AG04450 (cell line): ENCODE measurements around the gene STX16. TPM values are rescaled to one million over a fixed set of nuclear protein-coding genes. Genes with fewer than 3 reads are reported as not detected.

ENCODE experiments used
- CTCF ChIA-PET: fragments of 300-600, 350-600 bp; formaldehyde crosslinking; extraction: SDS; loops from one replicate; lab custom pipeline; 2022; ENCODE audit warnings: antibody characterized with exemption, inconsistent platforms; lab: Charles Lee
- POLR2A ChIA-PET: fragments of 350-600 bp; formaldehyde crosslinking; extraction: SDS; loops from one replicate; lab custom pipeline; 2021; ENCODE audit warnings: antibody characterized with exemption, inconsistent platforms; lab: Yijun Ruan, JAX
- DNase-seq: peaks from one replicate; pipeline ENCODE4 v3.0.0-alpha.2; 2011; ENCODE audit warnings: low read depth, low spot score
- H3K27ac ChIP-seq: one replicate; pipeline ENCODE4 v1.5.1; 2012; ENCODE audit warnings: low read depth, low read length, control low read depth
- H3K27me3 ChIP-seq: one replicate; pipeline ENCODE4 v1.6.0; 2012; ENCODE audit warnings: low read length; ENCODE audit not compliant: control insufficient read depth, insufficient read depth
- H3K4me3 ChIP-seq: 2 replicates; pipeline ENCODE4 v1.5.1; 2011; ENCODE audit warnings: mild to moderate bottlenecking, low read depth, low read length, control low read depth
- H3K9me3 ChIP-seq: 2 replicates; pipeline ENCODE4 v1.5.1; 2012; ENCODE audit warnings: low read length; ENCODE audit not compliant: control insufficient read depth, insufficient read depth
- CTCF ChIP-seq: IDR thresholded peaks from 2 replicates; pipeline ENCODE4 v1.5.1; 2011; ENCODE audit warnings: low read depth, low read length, control low read depth, inconsistent platforms
- polyA plus RNA-seq: library from polyadenylated mRNA; depleted of rRNA; stranded (reverse); fragments of >200 nt; gene quantifications from 2 replicates; pipeline ENCODE4 v1.2.3, GENCODE V29; 2011

The STX16 gene
- polyA plus RNA-seq, 1 experiment = 51.9 TPM

GRCh38 chr20:58708246-58708931 is 57.3 kb downstream of the STX16 start:
- ChIA-PET CTCF (no interaction called here), POLR2A (no interaction called here)
- no peak overlapping the region for H3K27ac ChIP-seq
- no peak for TF ChIP-seq CTCF
- H3K9me3 ChIP-seq = peaks cover 6% of the 10 kb centered on the region; the same call in 1 of the 2 replicates
- no peaks in the 10 kb centered on the region for H3K27me3 ChIP-seq
- H3K4me3 ChIP-seq = no peak overlapping the region
- no peak for DNase-seq

- DNase-seq = no peak
- ChIA-PET CTCF (no interaction called here), POLR2A (no interaction called here)
- no peak overlapping the region for H3K27ac ChIP-seq
- no peaks in the 10 kb centered on the region for H3K27me3 ChIP-seq
- no peak overlapping the region for H3K4me3 ChIP-seq
- TF ChIP-seq CTCF = no peak
- H3K9me3 ChIP-seq = peaks cover under 1% of the 10 kb centered on the region; the same call in 1 of the 2 replicates
Observed at GRCh38 chr20:58709013-58709702, 58.1 kb downstream of the STX16 start.

GRCh38 chr20:58709703-58710039 is 58.6 kb downstream of the STX16 start:
- CTCF ChIA-PET = no interaction called here
- Histone ChIP-seq H3K27ac (no peak overlapping the region), H3K4me3 (no peak overlapping the region), H3K9me3 (no peaks in the 10 kb centered on the region; the same call in 1 of the 2 replicates), H3K27me3 (no peaks in the 10 kb centered on the region)
- DNase-seq = no peak
- TF ChIP-seq CTCF = no peak
- POLR2A ChIA-PET = no interaction called here

- ChIA-PET CTCF (no interaction called here), POLR2A (no interaction called here)
- no peak for TF ChIP-seq CTCF
- Histone ChIP-seq H3K9me3 (no peaks in the 10 kb centered on the region; the same call in 1 of the 2 replicates), H3K4me3 (no peak overlapping the region), H3K27me3 (no peaks in the 10 kb centered on the region), H3K27ac (no peak overlapping the region)
- DNase-seq = no peak
Observed at GRCh38 chr20:58710481-58711265, 59.6 kb downstream of the STX16 start.
